SK-N-SH treated with all-trans-retinoic acid at 6 μM for 48 hours (cell line): ENCODE measurements around the gene CCDC89.

ENCODE experiments used
- ARNTL ChIP-seq: fragments of 450-650 bp; formaldehyde crosslinking; IDR thresholded peaks from 2 replicates; pipeline ENCODE4 v1.5.0; 2020; ENCODE audit warnings: low read depth, mild to moderate bottlenecking, moderate library complexity, borderline replicate concordance
- BACH2 ChIP-seq: fragments of 250-450 bp; sonication (Bioruptor Pico); IDR thresholded peaks from 2 replicates; pipeline ENCODE4 v1.9.0; 2021; ENCODE audit warnings: mild to moderate bottlenecking, borderline replicate concordance
- CREB5 ChIP-seq: fragments of 250-450 bp; sonication (Bioruptor Pico); IDR thresholded peaks from 2 replicates; pipeline ENCODE4 v1.5.1; 2020; ENCODE audit warnings: low read depth, mild to moderate bottlenecking, moderate library complexity
- ISL1 ChIP-seq: fragments of 250-450 bp; sonication (Bioruptor Pico); IDR thresholded peaks from 2 replicates; pipeline ENCODE4 v2.1.2; 2022; ENCODE audit warnings: mild to moderate bottlenecking, moderate library complexity
- PATZ1 ChIP-seq: fragments of 250-450 bp; sonication (Bioruptor Pico); IDR thresholded peaks from 2 replicates; pipeline ENCODE4 v1.8.0; 2020; ENCODE audit warnings: mild to moderate bottlenecking, moderate library complexity, borderline replicate concordance
- POU6F1 ChIP-seq: fragments of 250-450 bp; sonication (Bioruptor Pico); IDR thresholded peaks from 2 replicates; pipeline ENCODE4 v1.8.0; 2021; ENCODE audit warnings: low read depth, mild to moderate bottlenecking, moderate library complexity, borderline replicate concordance
- TOX ChIP-seq: fragments of 250-450 bp; sonication (Bioruptor Pico); IDR thresholded peaks from 2 replicates; pipeline ENCODE4 v1.8.0; 2021; ENCODE audit warnings: mild to moderate bottlenecking, moderate library complexity, borderline replicate concordance
- ZNF565 ChIP-seq: fragments of 450-650 bp; formaldehyde crosslinking; conservative IDR thresholded peaks from 2 replicates; pipeline ENCODE4 v1.5.0; 2020; ENCODE audit warnings: low read depth, mild to moderate bottlenecking, moderate library complexity

GRCh38 chr11:85668157-85668556 lies 17.8 kb downstream of the CCDC89 start:
- TF ChIP-seq ARNTL (CRISPR knock-in tag): no peak
- TF ChIP-seq ISL1 (CRISPR knock-in tag): no peak
- no peak for TF ChIP-seq POU6F1
- TF ChIP-seq ZNF565: no peak
- TF ChIP-seq BACH2: no peak
- TF ChIP-seq PATZ1 (CRISPR knock-in tag): no peak
- no peak for TF ChIP-seq TOX (CRISPR knock-in tag)
- no peak for TF ChIP-seq CREB5 (CRISPR knock-in tag)
